ENCODE data around the gene TIGIT. TPM values are rescaled to one million over a fixed set of nuclear protein-coding genes. Genes with fewer than 3 reads are reported as not detected.

TIGIT gene
- total RNA-seq, 1 donor from 2014 or later: 0.32 TPM

- DNase-seq (ENCODE audit: low spot score): no peak
- intact Hi-C loops (cut with DNase I): no loop called here
Observed at GRCh38 chr3:114338651-114339357, 45.0 kb downstream of the TIGIT start.

GRCh38 chr3:114344492-114344891 lies 50.7 kb downstream of the TIGIT start:
- DNase-seq (ENCODE audit: low spot score): no peak
- intact Hi-C loops (cut with DNase I): no loop called here

GRCh38 chr3:114350271-114350670 lies 56.4 kb downstream of the TIGIT start:
- intact Hi-C loops (cut with DNase I): no loop called here
- no peak for DNase-seq (ENCODE audit: low spot score)

GRCh38 chr3:114350690-114351089 lies 56.9 kb downstream of the TIGIT start:
- no peak for DNase-seq (ENCODE audit: low spot score)
- intact Hi-C loops (cut with DNase I): no loop called here

GRCh38 chr3:114351123-114351821 lies 57.4 kb downstream of the TIGIT start:
- no peak for DNase-seq (ENCODE audit: low spot score)
- intact Hi-C loops (cut with DNase I): no loop called here

- intact Hi-C loops (cut with DNase I): no loop called here
- DNase-seq (ENCODE audit: low spot score): no peak
Observed at GRCh38 chr3:114351822-114352145, 58.0 kb downstream of the TIGIT start.

GRCh38 chr3:114355653-114356052 lies 61.8 kb downstream of the TIGIT start:
- intact Hi-C loops (cut with DNase I): no loop called here
- DNase-seq (ENCODE audit: low spot score): no peak

GRCh38 chr3:114356066-114356465 lies 62.2 kb downstream of the TIGIT start:
- intact Hi-C loops (cut with DNase I): no loop called here

GRCh38 chr3:114356525-114356924 lies 62.7 kb downstream of the TIGIT start:
- DNase-seq (ENCODE audit: low spot score): no peak
- intact Hi-C loops (cut with DNase I): no loop called here

More at GRCh38 chr3:114356066-114356465, 62.2 kb downstream of the TIGIT start:
- no peak for DNase-seq (ENCODE audit: low spot score)

Other genes starting within 250 kb of the TIGIT start
- gene CCDC191, start 237.5 kb upstream of the TIGIT start, total RNA-seq: 1.2 TPM
- 6.5 TPM for gene QTRT2, start 237.3 kb upstream of the TIGIT start, total RNA-seq
- gene DRD3, start 115.0 kb upstream of the TIGIT start, total RNA-seq: not detected
- not detected for gene ZNF80, start 56.5 kb upstream of the TIGIT start, total RNA-seq